HL-60/S4 treated with phorbol 12-myristate 13-acetate at 8.2 ng/mL for 4 days and 3 days (cell line): ENCODE data around the gene OR5H14.
"Not testable (repeated sequence)": the region's sequence is repeated elsewhere in the genome, so short reads cannot be mapped to it uniquely, and the experiment has no call there.

Experiments used
- in situ Hi-C: fragments of 300-500 bp; cut with MboI; formaldehyde crosslinking; loops from 2 replicates; pipeline ENCODE4 v1.15.0; 2022; ENCODE audit warnings: low sequenced_read_pairs

The OR5H14 gene

DNA sequence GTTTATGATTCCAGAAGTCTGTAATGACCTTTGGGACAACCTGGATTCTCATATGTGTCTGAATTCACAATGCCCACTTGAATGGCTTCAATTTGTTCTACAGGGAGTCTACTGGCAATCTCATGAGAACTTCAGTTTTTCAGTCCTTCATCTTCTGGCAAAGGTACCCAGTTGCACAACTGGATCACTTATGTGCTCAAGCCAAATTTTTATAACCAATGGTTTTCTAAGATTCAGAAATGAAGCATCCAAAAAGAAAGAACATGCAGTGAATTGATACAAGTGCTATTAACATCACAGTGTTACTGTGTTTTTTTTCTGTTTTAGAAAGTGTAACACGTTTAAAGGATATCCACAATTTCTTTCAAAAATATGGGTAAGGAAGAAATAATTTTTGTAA, at the start of gene OR5H14:
OR5H14 (plus strand) TSS at position 301 of the 400 bp plus-strand sequence. CDS start 1,907 bp downstream, outside the sequence.
- in situ Hi-C loops: no loop called here

- in situ Hi-C loops: no loop called here
Observed at GRCh38 chr3:98099848-98100247, 47.4 kb upstream of the OR5H14 start.

DNA sequence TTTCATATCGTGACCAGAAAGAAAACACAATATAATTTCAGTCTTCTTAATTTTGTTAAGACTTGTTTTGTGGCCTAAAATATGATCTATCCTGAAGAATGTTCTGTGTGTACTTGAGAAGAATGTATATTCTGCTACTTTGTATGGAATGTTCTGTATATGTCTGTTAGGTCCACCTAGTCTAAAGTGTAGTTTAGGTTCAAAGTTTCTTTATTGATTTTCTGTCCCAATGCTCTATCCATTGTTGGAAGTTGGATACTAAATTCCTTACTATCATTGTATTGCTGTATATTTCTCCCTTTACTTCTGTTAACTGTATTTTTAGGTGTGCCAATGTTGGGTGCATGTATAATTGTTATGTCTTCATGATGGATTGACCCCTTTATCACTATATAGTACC, 39.1 kb upstream of the OR5H14 start:
- in situ Hi-C loops: no loop called here

- in situ Hi-C loops: no loop called here
Observed at GRCh38 chr3:98109807-98110549, 37.3 kb upstream of the OR5H14 start.

- in situ Hi-C loops: no loop called here
Observed at GRCh38 chr3:98110550-98110908, 36.8 kb upstream of the OR5H14 start.

DNA sequence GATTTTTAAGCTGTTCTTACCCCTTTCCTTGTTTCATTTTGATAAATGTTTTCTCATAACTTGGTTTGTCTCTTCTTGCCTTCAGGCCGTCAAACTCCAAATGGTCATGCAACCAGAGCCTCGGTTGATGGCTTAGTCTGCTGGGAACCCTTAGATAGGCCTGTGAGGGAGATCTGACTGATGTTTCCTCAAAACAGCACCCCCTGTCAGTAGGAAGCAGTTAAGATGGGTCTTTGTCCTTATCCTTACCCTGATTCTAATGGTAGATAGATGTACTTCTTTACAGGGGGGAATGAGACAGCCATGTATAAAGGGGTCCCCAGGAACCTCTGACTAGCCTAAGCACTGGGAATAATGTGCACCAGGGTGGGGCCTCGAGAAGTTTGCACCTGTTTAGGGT, 33.0 kb upstream of the OR5H14 start:
- in situ Hi-C loops: no loop called here

DNA sequence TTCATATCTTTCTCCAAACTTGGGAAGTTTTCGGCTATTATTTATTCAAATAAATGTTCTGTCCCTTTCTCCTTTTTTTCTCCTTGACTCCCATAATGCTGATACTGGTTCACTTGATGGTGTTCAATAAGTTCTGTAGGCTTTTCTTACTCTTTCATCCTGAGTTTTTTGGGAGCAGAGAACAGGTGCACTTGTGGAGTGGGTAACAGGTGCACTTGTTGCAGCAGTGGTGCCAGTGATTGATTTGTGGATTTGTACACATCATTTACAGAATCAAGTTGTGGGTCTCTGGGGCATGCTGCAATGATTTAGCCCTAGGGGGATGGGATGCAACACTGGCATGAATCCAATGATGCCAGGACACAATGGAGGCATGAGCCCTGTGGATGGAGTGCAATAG, 31.6 kb upstream of the OR5H14 start:
- in situ Hi-C loops: no loop called here

DNA sequence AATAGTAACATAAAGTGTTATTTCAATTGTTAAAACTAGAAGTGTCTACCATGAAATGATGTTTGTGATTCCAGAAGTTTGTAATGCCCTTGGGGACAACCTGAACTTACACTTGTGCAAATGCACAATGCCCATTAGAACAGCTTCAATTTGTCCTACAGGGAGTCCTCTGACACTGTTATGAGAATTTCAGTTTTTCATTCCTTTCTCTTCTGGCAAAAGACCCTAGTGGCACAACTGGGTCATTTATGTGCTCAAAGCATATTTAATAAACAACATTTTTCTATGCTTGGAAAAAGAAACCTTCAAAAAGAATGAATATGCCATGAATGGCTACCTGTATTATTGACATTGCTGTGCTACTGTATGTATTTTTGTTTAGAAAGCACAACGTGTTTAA, 16.9 kb upstream of the OR5H14 start, which contains the start of gene OR5H1:
OR5H1 (plus strand) TSS at position 301 of the 400 bp plus-strand sequence. CDS start 1,977 bp downstream, outside the sequence.
- in situ Hi-C loops: no loop called here

GRCh38 chr3:98136631-98137030, 10.6 kb upstream of the OR5H14 start:
- in situ Hi-C loops: no loop called here

GRCh38 chr3:98137826-98138557, 9.3 kb upstream of the OR5H14 start:
- in situ Hi-C loops: not testable (repeated sequence)

- in situ Hi-C loops: no loop called here
Observed at GRCh38 chr3:98140531-98140930, 6.7 kb upstream of the OR5H14 start.

GRCh38 chr3:98148751-98149150, 1.5 kb downstream of the OR5H14 start:
- in situ Hi-C loops: no loop called here

DNA sequence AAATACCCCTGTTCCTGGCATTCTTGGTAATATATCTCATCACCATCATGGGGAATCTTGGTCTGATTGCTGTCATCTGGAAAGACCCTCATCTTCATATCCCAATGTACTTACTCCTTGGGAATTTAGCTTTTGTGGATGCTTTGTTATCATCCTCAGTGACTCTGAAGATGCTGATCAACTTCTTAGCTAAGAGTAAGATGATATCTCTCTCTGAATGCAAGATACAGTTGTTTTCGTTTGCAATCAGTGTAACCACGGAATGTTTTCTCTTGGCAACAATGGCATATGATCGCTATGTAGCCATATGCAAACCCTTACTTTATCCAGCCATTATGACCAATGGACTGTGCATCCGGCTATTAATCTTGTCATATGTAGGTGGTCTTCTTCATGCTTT, 2.2 kb downstream of the OR5H14 start:
- in situ Hi-C loops: not testable (repeated sequence)

DNA sequence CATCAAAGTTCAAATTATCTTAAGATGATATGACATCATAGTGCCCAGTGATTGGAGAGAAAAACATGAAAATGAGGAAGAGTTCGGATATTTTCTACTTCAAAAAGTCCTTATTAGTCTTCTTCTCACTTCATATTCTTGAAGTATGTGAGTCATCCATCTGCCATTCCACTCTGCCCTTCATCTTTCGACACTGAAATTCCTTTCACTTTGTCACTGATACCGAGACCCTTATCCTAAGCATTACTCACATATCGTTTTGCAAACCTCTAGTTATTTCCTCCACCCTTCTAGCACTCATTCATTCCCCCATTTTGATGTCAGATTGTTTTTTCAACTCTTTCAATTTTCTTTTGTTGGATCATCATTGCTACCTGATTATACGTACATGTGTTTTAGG, 4.0 kb downstream of the OR5H14 start:
- in situ Hi-C loops: no loop called here

DNA sequence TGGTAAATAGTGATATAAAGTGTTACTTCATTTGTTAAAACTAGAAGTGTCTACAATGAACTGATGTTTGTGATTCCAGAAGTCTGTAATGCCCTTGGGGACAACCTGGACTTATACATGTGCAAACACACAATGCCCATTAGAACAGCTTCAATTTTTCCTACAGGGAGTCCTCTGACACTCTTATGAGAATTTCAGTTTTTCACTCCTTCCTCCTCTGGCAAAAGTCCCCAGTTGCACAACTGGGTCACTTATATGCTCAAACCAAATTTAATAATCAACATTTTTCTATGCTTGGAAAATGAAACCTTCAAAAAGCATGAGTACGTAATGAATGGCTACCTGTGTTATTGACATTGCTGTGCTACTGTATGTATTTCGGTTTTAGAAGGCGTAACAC, 19.1 kb downstream of the OR5H14 start, which contains the start of gene OR5H15:
OR5H15 (plus strand) TSS at position 301 of the 400 bp plus-strand sequence. CDS start 2,004 bp downstream, outside the sequence.
- in situ Hi-C loops: no loop called here

GRCh38 chr3:98171071-98171470, 23.8 kb downstream of the OR5H14 start:
- in situ Hi-C loops: no loop called here

DNA sequence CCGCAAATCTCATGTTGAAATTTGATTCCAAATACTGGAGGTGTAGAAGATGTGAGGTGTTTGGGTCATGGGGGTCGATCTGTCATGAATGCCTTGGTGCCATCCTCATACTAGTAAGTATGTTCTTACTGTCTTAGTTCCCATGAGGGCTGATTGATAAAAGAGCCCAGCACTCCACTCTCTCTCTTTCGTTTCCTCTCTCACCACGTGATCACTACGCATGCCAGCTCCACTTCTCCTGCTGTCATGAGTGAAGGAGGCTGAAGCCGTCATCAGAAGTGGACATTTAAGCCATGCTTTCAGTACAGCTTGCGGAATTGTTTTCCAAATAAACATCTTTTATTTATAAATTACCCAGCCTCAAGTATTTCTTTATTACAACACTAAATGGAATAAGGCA, 25.3 kb downstream of the OR5H14 start:
- in situ Hi-C loops: no loop called here

DNA sequence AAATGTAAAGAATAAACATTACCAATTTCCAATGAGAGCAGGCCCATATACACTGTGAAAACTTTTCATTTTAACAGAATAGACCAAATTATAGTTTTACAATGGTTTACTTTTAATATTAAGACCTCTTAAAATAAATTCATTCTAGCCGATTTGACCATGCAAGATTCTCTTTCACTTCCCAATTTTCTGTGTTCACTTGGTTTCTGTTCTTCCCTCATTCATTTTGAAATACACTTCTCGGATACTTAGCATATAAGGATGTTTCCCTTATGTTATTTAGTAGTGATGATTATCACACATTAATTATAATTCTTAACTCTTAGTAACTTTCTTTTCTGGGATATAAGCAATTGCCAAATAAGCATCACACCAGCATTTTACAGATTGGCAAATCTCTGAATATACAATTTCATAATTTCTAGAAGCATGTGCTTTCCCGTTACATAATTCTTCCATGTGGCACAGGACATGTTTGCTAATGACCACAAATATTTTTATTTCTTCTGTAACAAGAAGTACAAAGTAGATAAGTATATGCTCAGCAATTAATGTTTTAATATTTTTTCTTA, 33.1 kb downstream of the OR5H14 start:
- in situ Hi-C loops: no loop called here

DNA sequence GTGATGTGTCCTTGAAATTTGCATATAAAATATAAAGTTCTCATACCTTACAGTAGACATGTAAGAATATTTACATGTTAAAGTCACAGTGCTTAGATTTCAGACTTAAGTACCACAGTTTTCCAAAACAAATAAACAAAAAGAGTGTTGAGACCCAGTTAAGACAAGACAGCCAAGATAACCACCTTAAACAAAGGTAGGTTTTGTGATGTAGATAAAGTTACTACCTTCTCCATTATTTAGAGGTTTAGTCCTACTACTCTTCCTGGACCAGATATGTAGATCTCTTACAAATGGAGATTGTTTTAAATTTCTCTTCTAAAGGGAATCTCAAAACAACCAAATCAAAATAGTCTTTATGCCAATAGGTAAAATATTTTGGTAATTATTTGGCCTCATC, 34.9 kb downstream of the OR5H14 start:
- in situ Hi-C loops: no loop called here

DNA sequence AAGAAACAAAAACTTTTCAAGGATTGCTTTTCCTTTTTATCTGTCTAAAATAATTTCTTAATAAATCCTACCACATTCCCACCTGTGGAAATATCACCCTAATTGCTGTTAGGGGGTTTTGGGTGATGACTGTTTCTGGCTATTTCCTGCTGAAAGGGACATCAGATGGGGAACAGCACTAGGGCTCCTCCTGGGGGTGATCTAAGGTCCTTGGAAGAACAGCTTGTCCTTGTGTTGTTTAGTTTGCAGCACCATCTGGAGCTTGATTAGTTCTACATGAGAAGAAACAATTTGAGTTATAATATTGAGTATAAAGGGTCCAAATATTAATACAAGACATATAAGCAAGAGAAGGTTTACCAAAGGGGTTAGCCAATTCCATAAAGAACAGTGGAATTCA, 37.9 kb downstream of the OR5H14 start:
- in situ Hi-C loops: no loop called here

DNA sequence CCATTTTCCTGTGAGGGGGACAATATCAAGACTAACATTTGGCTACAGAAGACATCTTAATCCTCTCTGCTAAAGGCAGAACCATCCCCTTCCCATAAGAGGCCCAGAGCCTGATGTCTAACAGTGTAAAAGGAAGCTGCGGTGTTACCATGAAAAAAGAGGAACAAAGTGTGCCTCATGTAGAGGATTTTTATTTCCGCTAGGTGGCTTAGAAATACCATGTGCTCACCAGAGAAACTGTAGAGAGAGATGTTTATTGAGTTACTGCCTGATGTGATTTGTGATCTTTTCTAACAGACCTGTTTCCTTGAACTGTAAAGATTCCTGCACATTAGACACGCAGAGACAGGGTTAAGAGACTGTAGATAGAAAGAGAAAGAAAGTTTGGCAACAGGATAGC, 41.3 kb downstream of the OR5H14 start:
- in situ Hi-C loops: no loop called here

GRCh38 chr3:98190911-98191310, 43.6 kb downstream of the OR5H14 start:
- in situ Hi-C loops: not testable (repeated sequence)
